Measurements from ENCODE around the gene ELOVL5. TPM values are rescaled to one million over a fixed set of nuclear protein-coding genes. Genes with fewer than 3 reads are reported as not detected.

Gene ELOVL5
- total RNA-seq, 1 experiment from 2014 or later, result 121 TPM

DNA sequence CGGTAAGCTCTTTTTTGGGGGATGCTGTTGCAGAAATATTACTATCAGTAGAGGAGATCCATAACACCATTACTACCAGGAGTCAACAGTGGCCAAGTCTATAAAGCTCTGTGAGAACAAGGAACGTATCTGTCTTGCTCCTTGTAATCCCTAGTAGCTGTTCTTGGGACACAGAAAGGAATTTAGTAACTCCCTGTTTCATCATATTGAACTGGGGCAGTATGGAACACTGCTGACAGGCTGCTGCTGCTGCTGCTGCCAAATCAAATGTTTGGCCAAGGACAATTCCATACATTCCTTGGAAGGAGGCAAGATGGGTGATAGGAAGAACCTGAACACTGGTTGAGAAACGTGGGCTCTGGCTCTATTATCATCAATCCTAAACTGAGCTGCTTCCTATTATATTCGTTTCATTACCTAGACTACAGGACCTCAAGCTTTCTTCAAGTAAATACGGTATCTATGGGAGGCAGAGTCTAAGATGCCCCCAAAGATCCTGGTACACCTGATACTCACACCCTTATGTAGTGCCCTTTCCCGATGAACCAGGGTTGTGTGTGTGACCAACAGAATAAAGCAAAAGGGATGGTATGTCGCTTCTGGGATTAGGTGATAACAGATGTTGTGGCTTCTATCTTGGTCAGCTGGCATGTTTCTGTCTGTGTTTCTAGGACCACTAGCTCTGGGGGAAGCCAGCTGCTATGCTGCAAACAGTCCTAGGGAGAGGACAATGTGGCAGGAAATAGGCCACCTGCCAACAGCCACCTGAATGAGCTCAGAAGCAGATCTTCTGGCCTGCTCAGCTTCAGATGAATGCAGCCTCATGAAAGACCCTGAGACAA lies 39.5 kb downstream of the ELOVL5 start:
- Histone ChIP-seq H3K23ac (ENCODE audit: insufficient read length, low read depth, low read length) (no peak overlapping the region), H2BK15ac (ENCODE audit: low read depth, low read length) (no peak overlapping the region), H3K79me2 (ENCODE audit: insufficient read depth, low read length) (peaks cover 33% of the 10 kb centered on the region; the same call in 1 of the 2 replicates), H3K14ac (ENCODE audit: insufficient read depth, low read length) (no peak overlapping the region), H4K20me1 (ENCODE audit: control insufficient read depth, insufficient read depth, insufficient read length) (no peaks in the 10 kb centered on the region), H2BK12ac (ENCODE audit: insufficient read length, low read depth, low read length) (no peak overlapping the region), H3K18ac (ENCODE audit: insufficient read length, low read depth, low read length) (no peak overlapping the region), H4K5ac (ENCODE audit: insufficient read length, low read depth, low read length) (no peak overlapping the region), H4K8ac (replicated peaks; ENCODE audit: insufficient read length, low read depth, low read length) (no peak overlapping the region), H4K91ac (ENCODE audit: insufficient read length, low read depth, low read length) (no peak overlapping the region), H2AK5ac (ENCODE audit: insufficient read length, low read length) (no peak overlapping the region), H3K56ac (ENCODE audit: insufficient read length, low read depth, low read length) (no peak overlapping the region), H3K4me2 (ENCODE audit: insufficient read depth, insufficient read length, low read length) (no peak overlapping the region), H3K79me1 (ENCODE audit: insufficient read depth, low read depth, low read length, poor library complexity, severe bottlenecking) (peaks cover 3% of the 10 kb centered on the region), H2BK120ac (ENCODE audit: low read depth, low read length, poor library complexity, severe bottlenecking) (no peak overlapping the region), H3T11ph (ENCODE audit: low read length) (no peak overlapping the region), H2BK5ac (ENCODE audit: insufficient read length, low read length) (no peak overlapping the region), H3K27ac (ENCODE audit: insufficient read length, low read depth, low read length) (no peak overlapping the region), H3K9ac (ENCODE audit: extremely low read depth, insufficient read length, low read length) (no peak overlapping the region), H2AFZ (ENCODE audit: low read length) (no peak overlapping the region), H3K4me1 (ENCODE audit: insufficient read depth, low read length) (peaks cover 8% of the 10 kb centered on the region; the same call in 1 of the 2 replicates), H3K9me3 (ENCODE audit: control insufficient read depth, low read depth, low read length) (peaks cover 4% of the 10 kb centered on the region), H3K23me2 (ENCODE audit: insufficient read length, low read depth, low read length, poor library complexity, severe bottlenecking) (no peaks in the 10 kb centered on the region), H3K27me3 (ENCODE audit: insufficient read depth, low read length) (no peaks in the 10 kb centered on the region), H2BK20ac (ENCODE audit: low read depth, low read length, poor library complexity, severe bottlenecking) (no peak overlapping the region), H3K4ac (ENCODE audit: low read depth, low read length) (no peak overlapping the region)
- H3K9me3 Mint-ChIP-seq, result peaks cover 16 to 21% of the 10 kb centered on the region in 2 experiments
- TF ChIP-seq, protein P1, sequence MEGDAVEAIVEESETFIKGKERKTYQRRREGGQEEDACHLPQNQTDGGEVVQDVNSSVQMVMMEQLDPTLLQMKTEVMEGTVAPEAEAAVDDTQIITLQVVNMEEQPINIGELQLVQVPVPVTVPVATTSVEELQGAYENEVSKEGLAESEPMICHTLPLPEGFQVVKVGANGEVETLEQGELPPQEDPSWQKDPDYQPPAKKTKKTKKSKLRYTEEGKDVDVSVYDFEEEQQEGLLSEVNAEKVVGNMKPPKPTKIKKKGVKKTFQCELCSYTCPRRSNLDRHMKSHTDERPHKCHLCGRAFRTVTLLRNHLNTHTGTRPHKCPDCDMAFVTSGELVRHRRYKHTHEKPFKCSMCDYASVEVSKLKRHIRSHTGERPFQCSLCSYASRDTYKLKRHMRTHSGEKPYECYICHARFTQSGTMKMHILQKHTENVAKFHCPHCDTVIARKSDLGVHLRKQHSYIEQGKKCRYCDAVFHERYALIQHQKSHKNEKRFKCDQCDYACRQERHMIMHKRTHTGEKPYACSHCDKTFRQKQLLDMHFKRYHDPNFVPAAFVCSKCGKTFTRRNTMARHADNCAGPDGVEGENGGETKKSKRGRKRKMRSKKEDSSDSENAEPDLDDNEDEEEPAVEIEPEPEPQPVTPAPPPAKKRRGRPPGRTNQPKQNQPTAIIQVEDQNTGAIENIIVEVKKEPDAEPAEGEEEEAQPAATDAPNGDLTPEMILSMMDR (conservative IDR thresholded peaks at IDR 0.05), result no peak
- peak overlapping the region in 1 of 3 experiments; percentile 76; a peak in 4 of 7 replicates for H3K27ac Mint-ChIP-seq
- no peak for DNase-seq
- peaks cover 23 to 25% (median 24%) of the 10 kb centered on the region in 3 experiments for H3K36me3 Mint-ChIP-seq (ENCODE audit: insufficient read depth in 1 of 3, low read depth in 3 of 3)
- no peak overlapping the region for H3K4me3 Mint-ChIP-seq
- no CpG with 5 or more reads among the region's 7 CpGs for WGBS (ENCODE audit: extremely low coverage, insufficient read length, low lambda C conversion rate)
- peaks cover 36 to 37% of the 10 kb centered on the region in 2 experiments for H3K4me1 Mint-ChIP-seq
- no peaks in the 10 kb centered on the region for H3K27me3 Mint-ChIP-seq (ENCODE audit: low read depth)

All from H9 (cell line).